Inferior parietal cortex (tissue), 1 donor: ENCODE data around the gene TBCK.
A peak's percentile ranks its signal among the peaks of the same experiment; 100 is the strongest.

Experiments
- DNase-seq: peaks from one replicate; pipeline ENCODE4 v3.0.0-alpha.2; 2016; ENCODE audit errors: extremely low spot score

TBCK gene

DNA sequence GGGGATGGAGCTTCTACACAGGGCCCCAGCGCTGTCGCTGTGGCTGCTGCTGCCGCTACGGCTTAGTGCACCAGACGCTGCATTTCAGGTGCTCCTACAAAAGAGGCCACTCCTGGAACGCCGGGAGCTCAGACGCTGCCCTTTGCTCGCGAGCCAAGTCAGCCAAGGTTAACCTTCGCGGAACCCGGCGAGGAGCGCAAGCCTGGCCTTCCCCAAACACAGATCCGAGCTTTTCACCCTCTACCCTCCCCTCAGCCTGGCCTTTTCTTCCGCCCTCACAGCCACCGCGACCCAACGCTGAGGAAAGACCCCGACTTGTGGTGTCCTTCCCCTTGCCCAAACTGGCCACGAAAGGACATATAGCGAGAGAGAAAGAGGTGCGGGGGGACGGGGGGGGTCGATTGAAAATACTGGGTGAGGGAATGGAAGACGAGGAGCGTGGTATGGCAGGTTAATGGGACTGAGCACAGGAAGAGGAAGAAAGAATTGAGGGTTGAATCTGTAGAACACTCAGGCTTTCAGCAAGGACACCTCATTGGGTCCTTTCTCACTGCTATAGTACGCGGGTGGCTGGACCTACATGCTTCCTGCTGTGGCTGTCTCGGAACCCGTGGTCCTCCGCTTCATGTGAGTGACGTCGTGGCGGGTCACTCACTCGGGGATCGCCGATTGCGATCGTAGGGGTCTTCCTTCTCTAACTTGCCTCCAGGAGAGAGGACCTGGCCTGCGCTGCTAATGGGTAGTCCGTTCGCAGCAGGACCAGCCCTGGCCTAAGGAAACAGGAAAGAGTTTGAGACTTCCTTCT, at the start of gene TBCK, which contains the start of gene AIMP1:
Gene TBCK, minus strand, starts transcription at position 242 of the 805 bp plus-strand sequence. CDS start 7,249 bp downstream, outside the sequence.
Gene AIMP1, plus strand, starts transcription at position 583 of the 805 bp plus-strand sequence. CDS start 8,460 bp downstream, outside the sequence.
- DNase-seq, result peak; percentile 90

DNA sequence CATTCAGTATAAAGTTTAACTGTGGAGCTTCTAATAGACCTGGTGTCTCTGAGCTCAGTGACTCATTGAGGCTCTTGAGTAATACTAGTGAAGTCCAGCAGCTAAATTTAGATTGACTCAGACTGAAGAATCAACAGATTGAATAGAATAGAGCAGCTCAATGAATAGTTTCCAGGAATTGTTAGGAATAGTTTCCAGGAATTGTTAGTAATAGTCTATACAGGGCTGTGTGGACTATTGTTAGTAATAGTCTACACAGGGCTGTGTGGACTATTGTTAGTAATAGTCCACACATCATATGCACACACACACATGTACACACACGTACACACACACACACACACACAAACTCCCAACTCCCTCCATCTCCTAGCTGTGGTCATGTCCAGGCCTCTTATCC, 49.6 kb upstream of the TBCK start:
- peak; percentile 23 for DNase-seq

DNA sequence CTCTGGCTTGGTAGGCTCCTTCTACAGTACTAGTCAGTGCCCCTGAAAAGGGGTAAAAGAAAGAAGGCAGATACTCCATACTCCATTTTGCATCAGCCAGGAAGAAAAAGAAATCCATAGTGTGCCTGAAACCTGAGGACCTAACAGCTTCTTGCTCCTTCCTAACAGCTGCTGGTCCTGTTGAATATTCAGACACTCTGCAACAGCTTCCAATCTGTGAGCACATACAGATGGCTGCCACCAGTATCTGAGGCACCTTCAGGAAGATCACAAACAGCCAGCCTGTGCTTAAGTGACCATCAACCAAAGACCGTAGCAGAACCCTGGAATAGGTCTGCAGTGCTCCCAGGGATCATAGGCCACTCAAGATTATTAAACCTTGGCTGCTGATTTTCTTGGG, 48.3 kb upstream of the TBCK start:
- DNase-seq, result no peak

DNA sequence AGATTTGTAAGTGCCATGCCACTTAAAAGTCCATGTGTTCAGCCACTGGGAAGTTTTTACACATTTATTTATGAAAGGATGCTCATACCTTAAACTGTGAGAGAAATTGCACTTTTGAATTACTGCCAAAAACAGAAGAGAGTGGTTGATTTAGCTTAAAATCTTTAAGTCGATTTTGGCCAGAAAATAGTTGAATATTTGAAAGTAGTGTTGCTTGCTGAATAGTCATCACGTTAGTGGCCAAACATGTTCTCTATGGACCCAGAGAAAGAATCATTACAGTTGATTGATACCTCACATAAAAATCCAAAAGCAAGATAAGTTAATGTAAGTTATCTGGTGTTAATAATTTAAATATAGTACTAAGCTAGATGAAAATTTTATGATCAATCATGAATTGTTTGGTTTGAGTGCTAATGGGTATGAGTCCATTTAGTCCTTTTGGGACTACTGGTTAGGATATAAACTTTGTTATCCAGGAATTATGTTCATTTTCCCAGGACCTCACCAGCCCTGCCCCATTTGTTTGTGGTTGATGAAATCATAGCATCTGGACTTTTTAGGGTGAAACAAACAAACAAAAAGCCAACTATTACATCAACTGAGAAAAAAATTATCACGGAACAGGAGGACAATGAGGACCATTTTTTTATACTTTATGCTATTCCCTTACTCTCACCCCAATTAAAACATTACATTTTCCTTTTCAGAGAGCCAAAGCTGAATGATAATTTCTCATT, 46.2 kb upstream of the TBCK start:
- DNase-seq, result no peak

GRCh38 chr4:106358899-106359298, 42.9 kb upstream of the TBCK start:
- no peak for DNase-seq

DNA sequence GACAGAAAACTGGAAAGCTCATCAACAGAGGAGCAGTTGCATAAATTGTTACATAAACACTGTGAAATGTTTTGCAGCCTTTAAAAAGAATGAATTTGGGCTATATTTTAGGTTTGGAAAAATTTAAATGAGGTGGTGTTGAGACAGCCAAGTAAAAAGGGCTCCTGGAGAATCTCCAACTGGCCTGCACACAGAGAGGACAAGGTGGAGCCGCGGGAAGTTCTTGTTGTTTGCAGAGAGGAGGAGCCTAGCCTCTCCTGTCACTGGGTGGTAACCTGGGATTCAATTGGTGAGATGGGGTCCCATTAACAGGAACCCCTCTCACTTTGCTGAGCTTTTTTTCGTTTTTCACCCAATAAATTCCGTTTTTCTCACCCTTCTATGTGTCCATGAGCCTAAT, 39.2 kb upstream of the TBCK start:
- peak; percentile 29 for DNase-seq

- DNase-seq, result no peak
Observed at GRCh38 chr4:106353786-106354185, 37.8 kb upstream of the TBCK start.

- no peak for DNase-seq
Observed at GRCh38 chr4:106351016-106351415, 35.0 kb upstream of the TBCK start.

GRCh38 chr4:106347167-106347566, 31.2 kb upstream of the TBCK start:
- no peak for DNase-seq

GRCh38 chr4:106344647-106344970, 28.6 kb upstream of the TBCK start:
- DNase-seq, result no peak

- DNase-seq, result no peak
Observed at GRCh38 chr4:106343865-106344646, 28.0 kb upstream of the TBCK start.

DNA sequence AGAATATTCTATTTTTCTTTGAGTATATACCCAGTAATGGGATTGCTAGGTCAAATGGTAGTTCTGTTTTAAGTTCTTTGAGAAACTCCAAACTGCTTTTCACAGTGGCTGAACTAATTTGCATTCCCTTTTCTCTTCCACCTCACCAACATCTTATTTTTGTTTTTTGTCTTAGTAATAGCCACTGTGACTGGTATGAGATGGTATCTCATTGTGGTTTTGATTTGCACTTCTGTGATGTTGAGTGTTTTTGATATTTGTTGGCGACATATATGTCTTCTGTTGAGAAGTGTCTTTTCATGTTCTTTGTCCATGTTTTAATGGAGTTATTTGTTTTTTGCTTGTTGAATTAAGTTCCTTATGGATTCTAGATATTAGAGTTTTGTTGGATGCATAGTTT, 24.8 kb upstream of the TBCK start:
- DNase-seq, result no peak

DNA sequence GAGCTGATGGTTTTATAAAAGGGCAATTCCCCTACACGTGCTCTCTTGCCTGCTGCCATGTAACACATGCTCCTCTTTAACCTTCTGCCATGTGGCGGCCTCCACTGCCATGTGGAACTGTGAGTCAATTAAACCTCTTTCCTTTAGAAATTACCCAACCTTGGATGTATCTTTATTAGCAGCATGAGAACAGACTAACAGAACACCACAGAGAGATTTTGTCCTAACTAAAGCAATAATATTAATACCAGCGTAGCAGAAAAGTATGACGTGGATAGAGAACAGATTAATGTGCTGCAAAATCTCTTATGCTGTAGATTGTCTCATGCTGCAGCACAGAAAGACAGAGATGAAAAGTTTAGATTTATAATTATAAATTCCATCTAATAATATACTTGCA, 23.4 kb upstream of the TBCK start:
- no peak for DNase-seq

DNA sequence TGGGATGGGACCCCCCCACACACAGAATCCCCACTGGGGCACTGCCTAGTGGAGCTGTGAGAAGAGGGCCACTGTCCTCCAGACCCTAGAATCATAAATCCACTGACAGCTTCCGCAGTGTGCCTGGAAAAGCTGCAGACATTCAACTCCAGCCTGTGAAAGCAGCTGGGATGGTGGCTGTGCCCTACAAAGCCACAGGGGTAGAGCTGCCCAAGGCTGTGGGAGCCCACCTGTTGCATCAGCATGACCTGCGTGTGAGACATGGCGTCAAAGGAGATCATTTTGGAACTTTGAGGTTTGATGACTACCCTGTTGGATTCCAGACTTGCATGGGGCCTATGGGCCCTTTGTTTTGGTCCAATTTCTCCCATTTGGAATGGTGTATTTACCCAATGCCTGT, 22.7 kb upstream of the TBCK start:
- DNase-seq, result no peak

DNA sequence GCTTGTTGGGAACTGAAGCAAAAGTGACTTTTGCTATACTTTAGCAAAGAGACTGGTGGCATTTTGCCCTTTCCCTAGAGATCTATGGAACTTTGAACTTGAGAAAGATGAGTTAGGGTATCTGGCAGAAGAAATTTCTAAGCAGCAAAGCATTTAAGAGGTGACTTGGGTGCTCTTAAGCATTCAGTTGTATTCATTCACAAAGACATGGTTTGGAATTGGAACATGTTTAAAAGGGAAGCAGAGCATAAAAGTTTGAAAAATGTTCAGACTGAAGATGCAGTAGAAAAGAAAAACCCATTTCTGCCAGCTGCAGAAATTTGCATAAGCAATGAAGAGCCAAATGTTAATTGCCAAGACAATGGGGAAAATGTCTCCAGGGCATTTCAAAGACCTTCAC, 21.9 kb upstream of the TBCK start:
- DNase-seq, result no peak

DNA sequence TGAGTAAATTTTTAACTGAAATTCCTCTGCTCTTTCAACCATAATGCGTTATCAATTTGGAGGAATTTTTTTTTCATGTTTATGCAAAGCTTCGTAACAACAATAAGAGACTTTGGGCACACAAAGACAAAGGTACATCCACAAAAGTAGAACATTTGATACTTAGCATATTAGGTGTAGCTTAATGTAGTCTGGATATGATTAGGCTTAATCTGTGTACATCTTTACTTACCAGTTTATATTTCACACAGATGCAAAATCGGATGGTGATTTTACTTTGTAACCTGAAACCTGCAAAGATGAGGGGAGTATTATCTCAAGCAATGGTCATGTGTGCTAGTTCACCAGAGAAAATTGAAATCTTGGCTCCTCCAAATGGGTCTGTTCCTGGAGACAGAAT, 20.6 kb upstream of the TBCK start:
- DNase-seq, result no peak

GRCh38 chr4:106334741-106335470, 18.9 kb upstream of the TBCK start:
- DNase-seq, result no peak

- DNase-seq, result no peak
Observed at GRCh38 chr4:106333186-106333585, 17.2 kb upstream of the TBCK start.

GRCh38 chr4:106329041-106329618, 13.1 kb upstream of the TBCK start:
- peak; percentile 19 for DNase-seq

GRCh38 chr4:106325800-106326199, 9.8 kb upstream of the TBCK start:
- no peak for DNase-seq

DNA sequence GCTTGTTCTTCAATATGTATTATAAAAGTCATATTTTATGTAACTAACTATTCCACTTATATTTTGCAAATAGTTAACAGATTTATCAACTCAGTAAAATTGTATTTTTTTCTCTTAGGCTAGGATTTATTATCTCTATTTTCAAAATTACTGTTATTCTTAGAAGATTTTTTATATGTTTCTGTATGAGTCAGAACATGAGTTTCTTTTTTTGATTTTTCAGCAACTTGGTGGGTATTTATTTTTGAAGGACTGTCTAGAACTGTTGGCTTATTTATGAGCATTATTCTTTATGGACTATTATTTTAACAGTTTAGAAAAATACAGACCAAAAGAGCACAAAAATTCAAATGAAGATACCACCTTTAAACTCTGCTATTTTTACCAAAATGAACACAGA, 7.1 kb upstream of the TBCK start:
- no peak for DNase-seq
